Measurements from ENCODE around the gene LYPD3.
"Not testable (repeated sequence)": the region's sequence is repeated elsewhere in the genome, so short reads cannot be mapped to it uniquely, and the experiment has no call there.

The LYPD3 gene

DNA sequence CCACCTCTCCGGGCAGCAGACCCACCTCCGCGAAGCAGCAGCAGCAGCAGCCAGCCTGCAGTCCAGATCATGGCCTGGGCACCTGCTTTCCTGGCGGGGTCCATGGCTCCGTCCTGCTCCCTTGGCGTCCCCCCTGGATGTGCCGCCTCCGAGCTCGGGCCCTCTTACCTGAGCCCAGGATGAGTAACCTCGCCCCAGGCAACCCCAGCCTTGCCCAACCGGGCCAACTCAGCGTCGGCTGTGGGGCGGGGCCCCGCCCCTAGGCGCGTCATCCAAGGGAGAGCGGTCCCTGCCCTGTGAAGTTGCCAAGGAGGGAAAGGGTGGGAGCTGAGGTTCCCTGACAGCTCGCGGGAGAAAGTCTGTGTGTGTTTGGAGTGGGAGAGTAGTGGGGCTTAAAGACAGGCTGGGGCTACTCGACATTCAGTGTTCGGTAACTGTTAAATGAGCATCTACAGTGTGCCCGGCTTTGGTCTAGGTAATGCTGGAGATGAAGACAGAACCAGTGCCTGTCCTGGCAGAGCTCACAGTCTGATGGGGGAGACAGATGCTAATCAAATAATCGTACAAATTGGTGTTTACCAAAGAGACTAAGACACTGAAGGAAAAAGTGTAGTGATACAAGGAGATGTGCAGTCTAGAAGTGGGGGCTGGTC is at the start of gene LYPD3:
TSS of gene LYPD3 (minus strand) at position 141 of the 653 bp plus-strand sequence. CDS start at position 104, 37 bp downstream.
- no peak for DNase-seq

DNA sequence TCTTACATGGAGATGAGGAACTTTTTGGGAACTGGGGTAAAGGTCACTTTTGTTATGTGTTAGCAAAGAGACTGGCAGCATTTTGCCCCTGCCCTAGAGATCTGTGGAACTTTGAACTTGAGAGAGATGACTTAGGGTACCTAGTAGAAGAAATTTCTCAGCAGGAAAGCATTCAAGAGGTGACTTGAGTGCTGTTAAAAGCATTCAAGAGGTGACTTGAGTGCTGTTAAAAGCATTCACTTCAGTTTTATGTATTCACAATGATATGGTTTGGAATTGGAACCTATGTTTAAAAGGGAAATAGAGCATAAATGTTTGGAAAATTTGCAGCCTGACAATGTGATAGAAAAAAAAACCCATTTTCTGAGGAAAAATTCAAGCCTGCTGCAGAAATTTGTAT is 47.0 kb upstream of the LYPD3 start:
- not testable (repeated sequence) for DNase-seq

- no peak for DNase-seq
Observed at GRCh38 chr19:43511324-43511723, 45.9 kb upstream of the LYPD3 start.

GRCh38 chr19:43510713-43511112 is 45.3 kb upstream of the LYPD3 start:
- no peak for DNase-seq

- DNase-seq: no peak
Observed at GRCh38 chr19:43507880-43508279, 42.5 kb upstream of the LYPD3 start.

GRCh38 chr19:43506629-43507028 is 41.2 kb upstream of the LYPD3 start:
- DNase-seq: no peak

DNA sequence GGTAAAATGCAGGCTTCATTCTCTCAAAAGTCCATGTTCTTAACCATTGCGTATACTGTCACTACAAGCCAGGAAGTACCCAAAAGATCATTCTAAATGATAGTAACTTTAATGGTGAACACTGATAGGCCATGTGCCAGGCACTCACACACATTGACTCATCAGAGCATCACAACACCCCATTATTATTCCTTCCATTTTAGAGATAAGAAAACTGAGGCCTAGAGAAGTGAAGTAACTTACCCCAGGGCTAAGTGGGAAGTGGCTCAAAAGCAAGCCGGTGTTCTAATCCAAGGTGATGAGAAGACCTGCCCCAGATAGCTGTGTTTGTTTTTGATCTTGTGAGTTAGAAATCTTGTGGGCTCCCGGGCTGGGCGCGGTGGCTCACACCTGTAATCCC is 40.5 kb upstream of the LYPD3 start:
- DNase-seq: no peak

DNA sequence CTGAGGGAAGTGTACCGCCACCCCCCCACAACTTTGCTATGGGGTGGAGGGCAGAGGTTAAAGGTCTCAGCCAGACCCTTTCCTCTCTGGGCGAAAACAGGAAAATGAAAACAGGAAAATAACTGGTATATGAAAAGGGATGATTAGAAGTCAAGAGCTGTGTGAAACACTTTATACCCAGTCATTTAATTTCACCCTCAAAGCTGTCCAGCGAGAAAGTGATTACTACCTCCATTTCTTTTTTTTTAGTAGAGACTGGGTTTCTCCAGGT is 39.7 kb upstream of the LYPD3 start:
- DNase-seq: no peak

- peak in 3 of 6 experiments; percentile 27 to 57 (median 52) for DNase-seq
Observed at GRCh38 chr19:43504426-43505185, 39.2 kb upstream of the LYPD3 start, which contains the start of gene PHLDB3. TSS of gene PHLDB3 (minus strand) at chr19:43504746. CDS start at chr19:43504118, 628 bp downstream.

GRCh38 chr19:43503501-43504425 is 38.4 kb upstream of the LYPD3 start:
- DNase-seq: peak; percentile 97 to 99 (median 98)

GRCh38 chr19:43502419-43502976 is 37.1 kb upstream of the LYPD3 start:
- DNase-seq: no peak

- no peak for DNase-seq
Observed at GRCh38 chr19:43501661-43502418, 36.4 kb upstream of the LYPD3 start.

- no peak for DNase-seq
Observed at GRCh38 chr19:43499042-43499441, 33.6 kb upstream of the LYPD3 start.

- DNase-seq: no peak
Observed at GRCh38 chr19:43498233-43498842, 32.9 kb upstream of the LYPD3 start.

GRCh38 chr19:43496960-43497359 is 31.6 kb upstream of the LYPD3 start:
- no peak for DNase-seq

GRCh38 chr19:43495082-43495481 is 29.7 kb upstream of the LYPD3 start:
- no peak for DNase-seq

- no peak for DNase-seq
Observed at GRCh38 chr19:43490759-43491158, 25.4 kb upstream of the LYPD3 start.

DNA sequence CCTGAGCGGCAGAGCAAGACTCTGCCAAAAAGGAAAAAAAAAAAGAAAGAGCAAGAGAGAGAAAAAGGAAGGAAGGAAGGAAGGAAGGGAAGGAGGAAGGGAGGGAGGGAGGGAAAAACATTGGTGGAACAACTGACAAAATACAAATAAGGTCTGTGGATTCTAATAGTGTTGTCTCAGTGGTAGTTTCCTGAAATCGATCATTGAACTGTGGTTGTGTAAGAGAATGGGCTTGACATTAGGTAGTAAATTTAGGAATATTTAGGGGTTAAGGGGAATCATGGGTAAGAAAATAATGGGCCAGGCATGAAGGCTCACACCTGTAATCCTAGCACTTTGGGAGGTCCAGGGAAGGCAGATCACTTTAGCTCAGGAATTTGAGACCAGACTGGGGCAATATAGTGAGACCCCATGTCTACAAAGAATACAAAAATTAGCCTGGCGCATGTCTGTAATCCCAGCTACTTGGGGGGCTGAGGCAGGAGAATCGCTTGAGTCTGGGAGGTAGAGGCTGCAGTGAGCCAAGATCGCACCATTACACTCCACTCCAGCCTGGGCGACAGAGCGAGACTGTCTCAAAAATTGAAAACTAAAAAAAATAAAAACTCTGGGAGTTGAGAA is 24.7 kb upstream of the LYPD3 start:
- no peak for DNase-seq

DNA sequence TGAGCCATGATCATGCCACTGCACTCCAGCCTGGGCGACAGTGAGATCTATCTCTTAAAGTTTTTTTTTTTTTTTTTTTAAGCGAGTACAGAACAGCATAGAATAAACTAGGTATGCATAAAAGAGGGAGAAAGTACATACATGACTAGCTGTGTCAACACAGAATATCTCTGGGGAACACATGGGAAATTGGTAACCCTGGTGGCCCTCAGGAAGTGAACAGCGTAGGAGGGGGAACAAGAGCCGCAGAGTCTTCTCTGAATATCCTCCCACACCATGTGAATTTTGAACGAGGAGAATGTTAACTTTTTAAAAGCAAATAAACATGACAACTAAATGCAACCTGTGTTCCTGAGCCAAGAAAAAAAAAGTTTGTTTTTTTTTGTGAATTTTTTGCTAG is 23.9 kb upstream of the LYPD3 start:
- no peak for DNase-seq

GRCh38 chr19:43488179-43488578 is 22.8 kb upstream of the LYPD3 start:
- DNase-seq: no peak

DNA sequence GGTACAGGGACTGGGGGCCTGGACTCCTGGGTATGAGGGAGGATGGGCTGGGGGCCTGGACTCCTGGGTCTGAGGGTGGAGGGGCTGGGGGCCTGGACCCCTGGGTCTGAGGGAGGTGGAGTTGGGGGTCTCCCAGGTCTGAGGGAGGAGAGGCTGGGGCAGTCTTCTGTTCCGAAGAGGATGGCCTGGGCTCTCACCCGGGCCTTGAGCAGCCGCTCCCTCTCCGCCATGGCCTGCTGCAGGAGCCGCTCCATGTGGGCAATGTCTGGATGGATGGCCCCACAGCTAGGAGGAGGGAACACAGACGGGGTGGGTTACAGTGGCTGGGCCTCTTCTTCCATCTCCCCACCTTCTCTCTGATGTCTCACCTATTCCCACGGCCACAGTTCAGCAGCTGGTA is 21.0 kb upstream of the LYPD3 start:
- no peak for DNase-seq

GRCh38 chr19:43485951-43486350 is 20.5 kb upstream of the LYPD3 start:
- DNase-seq: no peak

Measured in stimulated activated naive CD4-positive, alpha-beta T cell (primary cell).